K562 (cell line): Measurements from ENCODE around the gene ARHGAP26. TPM values are rescaled to one million over a fixed set of nuclear protein-coding genes. Genes with fewer than 3 reads are reported as not detected.

ENCODE experiments used
- E2F3 ChIP-seq: fragments of 250-450 bp; sonication (Bioruptor Pico); IDR thresholded peaks from 2 replicates; pipeline ENCODE4 v1.4.0; 2020; ENCODE audit warnings: mild to moderate bottlenecking
- HDGF ChIP-seq: fragments of 450-650 bp; IDR thresholded peaks from 2 replicates; pipeline ENCODE4 v1.6.1; 2016
- JUN ChIP-seq, 2 experiments: sonication (generic) in 1 of 2; formaldehyde crosslinking in 1 of 2; IDR thresholded peaks; 2 replicates each; pipeline versions ENCODE4 v1.6.1 to v1.8.0; 2012 to 2022; ENCODE audit warnings: borderline replicate concordance in 2 of 2, mild to moderate bottlenecking in 2 of 2, improper control_type of control experiment in 1 of 2, low read depth in 1 of 2, low read length in 1 of 2, missing genetic modification reagents in 1 of 2
- MYC ChIP-seq, 2 experiments: fragments of 250-450 bp in 1 of 2; sonication (Bioruptor Pico) in 1 of 2; IDR thresholded peaks; 2 replicates each; pipeline versions ENCODE4 v1.5.1 to v1.6.1; 2012 to 2021; ENCODE audit warnings: low read depth in 2 of 2, borderline replicate concordance in 1 of 2, improper control_type of control experiment in 1 of 2, low read length in 1 of 2, mild to moderate bottlenecking in 1 of 2, moderate library complexity in 1 of 2
- NFIX ChIP-seq: fragments of 250-450 bp; sonication (Bioruptor Pico); IDR thresholded peaks from 2 replicates; pipeline ENCODE4 v1.4.0; 2020; ENCODE audit warnings: low read depth, mild to moderate bottlenecking, moderate library complexity
- NFXL1 ChIP-seq: fragments of 450-650 bp; formaldehyde crosslinking; IDR thresholded peaks from 2 replicates; pipeline ENCODE4 v1.4.0; 2021; ENCODE audit warnings: mild to moderate bottlenecking
- RB1 ChIP-seq: fragments of 450-650 bp; IDR thresholded peaks from 2 replicates; pipeline ENCODE4 v1.6.1; 2017; ENCODE audit warnings: low read depth, mild to moderate bottlenecking
- RFX7 ChIP-seq: fragments of 250-450 bp; sonication (Bioruptor Pico); IDR thresholded peaks from 2 replicates; pipeline ENCODE4 v1.5.1; 2021; ENCODE audit warnings: mild to moderate bottlenecking
- SRSF3 ChIP-seq: fragments of 200-400 bp; formaldehyde crosslinking; IDR thresholded peaks from 2 replicates; pipeline ENCODE4 v1.6.1; 2016; ENCODE audit warnings: mild to moderate bottlenecking, low read length, moderate library complexity; ENCODE audit not compliant: insufficient read depth
- ZBTB8A ChIP-seq: fragments of 450-650 bp; IDR thresholded peaks from 2 replicates; pipeline ENCODE4 v1.6.1; 2018; ENCODE audit warnings: mild to moderate bottlenecking, moderate library complexity; ENCODE audit not compliant: partially characterized antibody
- ZNF121 ChIP-seq: sonication (generic); formaldehyde crosslinking; conservative IDR thresholded peaks from 2 replicates; pipeline ENCODE4 v1.8.0; 2022; ENCODE audit warnings: missing genetic modification reagents
- polyA plus RNA-seq, 8 experiments: library from polyadenylated mRNA; depleted of rRNA in 4 of 8; stranded (reverse) in 5 of 8; unstranded in 3 of 8; fragments of >200 nt; fragmentation: Nextera tagmentation in 2 of 8; fragmentation: Illumina TruSeq in 1 of 8; extraction: Ambion mirVana in 2 of 8; extraction: Trizol in 1 of 8; gene quantifications; 2 replicates each; pipeline versions ENCODE4 v1.2.1 to v1.2.3, GENCODE V29; 2011 to 2014; ENCODE audit warnings: inconsistent platforms in 1 of 8, missing spikeins in 1 of 8
- total RNA-seq, 7 experiments: library from RNA; depleted of rRNA in 6 of 7; stranded (reverse); fragments of >200 nt in 6 of 7; fragmentation: Illumina TruSeq in 2 of 7; extraction: Trizol in 2 of 7; gene quantifications; 2 replicates each; pipeline versions ENCODE4 v1.2.1 to v1.2.3, GENCODE V29; 2011 to 2021; ENCODE audit warnings: low replicate concordance in 1 of 7
- TF ChIP-seq, protein P1 (sequence below): fragments of 450-650 bp; IDR thresholded peaks from 2 replicates; pipeline ENCODE4 v1.6.1; 2017; ENCODE audit warnings: antibody characterized with exemption
- TF ChIP-seq, protein P2 (sequence below): fragments of 450-650 bp; formaldehyde crosslinking; IDR thresholded peaks from 2 replicates; pipeline ENCODE4 v1.4.0; 2020; ENCODE audit warnings: mild to moderate bottlenecking, moderate library complexity
- TF ChIP-seq, protein P3 (sequence below): fragments of 450-650 bp; IDR thresholded peaks from 2 replicates; pipeline ENCODE4 v1.6.1; 2016; ENCODE audit warnings: low read depth, mild to moderate bottlenecking, moderate library complexity
- TF ChIP-seq, protein P4 (sequence below): sonication (generic); formaldehyde crosslinking; IDR thresholded peaks from 2 replicates; pipeline ENCODE4 v1.5.0; 2020; ENCODE audit warnings: missing genetic modification reagents

ARHGAP26 gene
- total and polyA plus RNA-seq, 9 of the 15 experiments (the other 6 are each of a cell fraction or from before 2014, with no cell fraction given) = 0.13 to 1.1 (median 0.55) TPM

DNA sequence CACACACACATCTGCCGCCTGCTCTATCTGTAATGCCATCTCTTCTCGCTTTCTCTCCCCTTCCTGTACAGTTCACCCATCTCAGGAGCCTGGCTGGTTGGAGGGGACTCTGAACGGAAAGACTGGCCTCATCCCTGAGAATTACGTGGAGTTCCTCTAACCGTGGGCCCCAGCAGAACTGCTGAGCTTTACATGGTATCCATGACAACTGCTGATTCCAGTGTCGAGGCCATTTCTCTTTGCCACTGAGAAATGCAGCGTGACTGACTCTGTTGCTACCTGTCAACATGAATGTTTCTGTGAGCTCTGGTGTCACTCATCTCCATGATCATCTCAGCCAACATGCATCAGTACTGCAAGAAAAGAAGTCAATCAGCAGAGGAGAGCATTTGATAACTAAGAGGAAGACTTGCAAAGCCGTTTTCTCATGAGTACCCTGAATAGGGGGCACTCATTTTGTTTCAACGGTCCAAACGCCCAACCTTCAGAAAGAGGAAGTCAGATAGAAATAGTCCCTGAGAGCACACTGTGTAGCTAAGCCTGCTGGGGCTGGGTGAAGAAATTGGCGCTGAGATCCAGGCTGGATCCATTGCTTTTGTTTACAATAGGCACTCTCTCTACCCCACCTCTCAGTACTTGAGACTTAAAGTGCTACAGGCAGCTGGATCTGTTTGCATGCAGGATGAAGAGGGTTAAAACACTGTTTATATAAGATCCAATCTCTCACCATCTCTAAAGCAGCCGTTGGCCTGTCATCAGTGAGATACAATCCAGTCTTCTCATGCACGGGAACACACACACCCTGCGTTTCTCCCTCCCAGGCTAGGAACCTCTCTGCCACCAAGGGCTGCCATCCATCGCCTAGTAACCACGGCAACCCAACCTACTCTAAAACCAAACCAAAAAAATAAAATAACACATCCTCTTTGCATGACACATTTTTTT is 452.4 kb downstream of the ARHGAP26 start (continued):
- TF ChIP-seq, protein P1, sequence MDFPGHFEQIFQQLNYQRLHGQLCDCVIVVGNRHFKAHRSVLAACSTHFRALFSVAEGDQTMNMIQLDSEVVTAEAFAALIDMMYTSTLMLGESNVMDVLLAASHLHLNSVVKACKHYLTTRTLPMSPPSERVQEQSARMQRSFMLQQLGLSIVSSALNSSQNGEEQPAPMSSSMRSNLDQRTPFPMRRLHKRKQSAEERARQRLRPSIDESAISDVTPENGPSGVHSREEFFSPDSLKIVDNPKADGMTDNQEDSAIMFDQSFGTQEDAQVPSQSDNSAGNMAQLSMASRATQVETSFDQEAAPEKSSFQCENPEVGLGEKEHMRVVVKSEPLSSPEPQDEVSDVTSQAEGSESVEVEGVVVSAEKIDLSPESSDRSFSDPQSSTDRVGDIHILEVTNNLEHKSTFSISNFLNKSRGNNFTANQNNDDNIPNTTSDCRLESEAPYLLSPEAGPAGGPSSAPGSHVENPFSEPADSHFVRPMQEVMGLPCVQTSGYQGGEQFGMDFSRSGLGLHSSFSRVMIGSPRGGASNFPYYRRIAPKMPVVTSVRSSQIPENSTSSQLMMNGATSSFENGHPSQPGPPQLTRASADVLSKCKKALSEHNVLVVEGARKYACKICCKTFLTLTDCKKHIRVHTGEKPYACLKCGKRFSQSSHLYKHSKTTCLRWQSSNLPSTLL = no peak
- peak; percentile 26 for TF ChIP-seq MYC (IDR thresholded peaks at IDR 0.05; ENCODE audit: low read depth, low read length)
- TF ChIP-seq MYC (CRISPR knock-in tag; IDR thresholded peaks at IDR 0.05; ENCODE audit: borderline replicate concordance, low read depth) = peak; percentile 47; the same call in 1 of the 2 replicates
- no peak for TF ChIP-seq JUN (IDR thresholded peaks at IDR 0.05; ENCODE audit: borderline replicate concordance, low read depth, low read length)
- no peak for TF ChIP-seq JUN (CRISPR knock-in tag; IDR thresholded peaks at IDR 0.05; ENCODE audit: borderline replicate concordance)
- TF ChIP-seq ZNF121 (CRISPR knock-in tag) = no peak
- TF ChIP-seq, protein P2, sequence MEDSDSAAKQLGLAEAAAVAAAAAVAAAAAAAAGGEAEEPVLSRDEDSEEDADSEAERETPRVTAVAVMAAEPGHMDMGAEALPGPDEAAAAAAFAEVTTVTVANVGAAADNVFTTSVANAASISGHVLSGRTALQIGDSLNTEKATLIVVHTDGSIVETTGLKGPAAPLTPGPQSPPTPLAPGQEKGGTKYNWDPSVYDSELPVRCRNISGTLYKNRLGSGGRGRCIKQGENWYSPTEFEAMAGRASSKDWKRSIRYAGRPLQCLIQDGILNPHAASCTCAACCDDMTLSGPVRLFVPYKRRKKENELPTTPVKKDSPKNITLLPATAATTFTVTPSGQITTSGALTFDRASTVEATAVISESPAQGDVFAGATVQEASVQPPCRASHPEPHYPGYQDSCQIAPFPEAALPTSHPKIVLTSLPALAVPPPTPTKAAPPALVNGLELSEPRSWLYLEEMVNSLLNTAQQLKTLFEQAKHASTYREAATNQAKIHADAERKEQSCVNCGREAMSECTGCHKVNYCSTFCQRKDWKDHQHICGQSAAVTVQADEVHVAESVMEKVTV (CRISPR knock-in tag) = 0 out of 2 replicates have a peak, but pooled peaks have one; percentile 12
- no peak for TF ChIP-seq RB1
- no peak for TF ChIP-seq NFXL1 (CRISPR knock-in tag)
- no peak for TF ChIP-seq HDGF
- TF ChIP-seq, protein P3, sequence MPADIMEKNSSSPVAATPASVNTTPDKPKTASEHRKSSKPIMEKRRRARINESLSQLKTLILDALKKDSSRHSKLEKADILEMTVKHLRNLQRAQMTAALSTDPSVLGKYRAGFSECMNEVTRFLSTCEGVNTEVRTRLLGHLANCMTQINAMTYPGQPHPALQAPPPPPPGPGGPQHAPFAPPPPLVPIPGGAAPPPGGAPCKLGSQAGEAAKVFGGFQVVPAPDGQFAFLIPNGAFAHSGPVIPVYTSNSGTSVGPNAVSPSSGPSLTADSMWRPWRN = 0 out of 2 replicates have a peak, but pooled peaks have one; percentile 30
- TF ChIP-seq ZBTB8A = no peak
- TF ChIP-seq, protein P4, sequence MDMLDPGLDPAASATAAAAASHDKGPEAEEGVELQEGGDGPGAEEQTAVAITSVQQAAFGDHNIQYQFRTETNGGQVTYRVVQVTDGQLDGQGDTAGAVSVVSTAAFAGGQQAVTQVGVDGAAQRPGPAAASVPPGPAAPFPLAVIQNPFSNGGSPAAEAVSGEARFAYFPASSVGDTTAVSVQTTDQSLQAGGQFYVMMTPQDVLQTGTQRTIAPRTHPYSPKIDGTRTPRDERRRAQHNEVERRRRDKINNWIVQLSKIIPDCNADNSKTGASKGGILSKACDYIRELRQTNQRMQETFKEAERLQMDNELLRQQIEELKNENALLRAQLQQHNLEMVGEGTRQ (CRISPR knock-in tag) = no peak
- 0 out of 2 replicates have a peak, but pooled peaks have one; percentile 71 for TF ChIP-seq RFX7 (CRISPR knock-in tag)
- TF ChIP-seq E2F3 = no peak
- no peak for TF ChIP-seq NFIX (CRISPR knock-in tag)
- no peak for TF ChIP-seq SRSF3
